ENCODE measurements around the gene ADGRB3.

Gene ADGRB3

DNA sequence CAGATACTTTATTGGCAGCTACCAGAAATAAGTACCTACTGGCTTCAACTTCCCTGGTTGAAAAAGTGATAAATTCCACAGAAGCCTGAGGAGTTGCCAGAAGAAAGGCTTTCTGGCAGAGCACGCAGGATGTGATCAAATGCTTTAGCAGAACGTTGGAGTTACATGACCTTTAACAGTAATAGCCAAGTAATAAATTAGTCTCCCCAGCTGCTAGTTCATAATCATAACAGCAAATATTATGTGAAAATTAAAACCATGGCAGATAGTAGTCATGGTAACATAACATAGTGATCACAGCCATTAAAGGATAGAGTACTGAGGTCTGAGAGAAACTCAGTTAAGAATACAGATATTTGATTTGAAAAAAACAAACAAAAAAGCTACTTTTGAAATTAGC is 567.7 kb downstream of the ADGRB3 start:
- H3K27ac ChIP-seq, result no peak overlapping the region
- H3K79me2 ChIP-seq, result no peaks in the 10 kb centered on the region
- H2AFZ ChIP-seq, result no peak overlapping the region
- H3K4me2 ChIP-seq (ENCODE audit: low read length), result no peak overlapping the region
- no peaks in the 10 kb centered on the region for H3K9me3 ChIP-seq (ENCODE audit: control insufficient read depth, low read length)
- TF ChIP-seq, protein P1, sequence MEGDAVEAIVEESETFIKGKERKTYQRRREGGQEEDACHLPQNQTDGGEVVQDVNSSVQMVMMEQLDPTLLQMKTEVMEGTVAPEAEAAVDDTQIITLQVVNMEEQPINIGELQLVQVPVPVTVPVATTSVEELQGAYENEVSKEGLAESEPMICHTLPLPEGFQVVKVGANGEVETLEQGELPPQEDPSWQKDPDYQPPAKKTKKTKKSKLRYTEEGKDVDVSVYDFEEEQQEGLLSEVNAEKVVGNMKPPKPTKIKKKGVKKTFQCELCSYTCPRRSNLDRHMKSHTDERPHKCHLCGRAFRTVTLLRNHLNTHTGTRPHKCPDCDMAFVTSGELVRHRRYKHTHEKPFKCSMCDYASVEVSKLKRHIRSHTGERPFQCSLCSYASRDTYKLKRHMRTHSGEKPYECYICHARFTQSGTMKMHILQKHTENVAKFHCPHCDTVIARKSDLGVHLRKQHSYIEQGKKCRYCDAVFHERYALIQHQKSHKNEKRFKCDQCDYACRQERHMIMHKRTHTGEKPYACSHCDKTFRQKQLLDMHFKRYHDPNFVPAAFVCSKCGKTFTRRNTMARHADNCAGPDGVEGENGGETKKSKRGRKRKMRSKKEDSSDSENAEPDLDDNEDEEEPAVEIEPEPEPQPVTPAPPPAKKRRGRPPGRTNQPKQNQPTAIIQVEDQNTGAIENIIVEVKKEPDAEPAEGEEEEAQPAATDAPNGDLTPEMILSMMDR (IDR thresholded peaks at IDR 0.05), result no peak
- H3K4me3 ChIP-seq (ENCODE audit: low read depth, low read length), result no peak overlapping the region
- H3K4me1 ChIP-seq, result no peaks in the 10 kb centered on the region
- no peak overlapping the region for H3K9ac ChIP-seq
- H3K27me3 ChIP-seq (ENCODE audit: control insufficient read depth, insufficient read depth, low read length), result no peaks in the 10 kb centered on the region
- no peaks in the 10 kb centered on the region for H3K36me3 ChIP-seq (ENCODE audit: control insufficient read depth, insufficient read depth, low read length)

DNA sequence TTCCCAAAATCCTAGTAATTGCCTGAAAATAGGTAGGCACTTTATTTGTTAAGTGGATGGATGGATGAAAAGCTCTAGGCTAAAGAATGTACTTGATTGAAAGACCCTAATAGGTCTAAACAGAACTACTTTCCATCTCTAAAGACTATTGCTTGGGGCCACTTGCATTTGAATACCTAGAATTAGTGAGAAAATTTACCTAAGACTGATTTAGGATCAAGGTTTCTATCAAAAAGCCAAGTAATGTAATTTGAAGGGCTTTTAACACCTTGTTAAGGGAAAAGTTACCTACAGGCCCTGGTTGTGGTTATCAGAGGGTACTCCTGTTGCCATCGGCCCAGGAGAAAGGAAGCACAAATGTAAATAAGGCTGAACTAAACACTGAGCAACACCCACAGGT is 581.0 kb downstream of the ADGRB3 start:
- H3K4me1 ChIP-seq, result no peaks in the 10 kb centered on the region
- no peak overlapping the region for H3K4me2 ChIP-seq (ENCODE audit: low read length)
- H3K36me3 ChIP-seq (ENCODE audit: control insufficient read depth, insufficient read depth, low read length), result no peaks in the 10 kb centered on the region
- no peak overlapping the region for H3K27ac ChIP-seq
- no peaks in the 10 kb centered on the region for H3K9me3 ChIP-seq (ENCODE audit: control insufficient read depth, low read length)
- no peaks in the 10 kb centered on the region for H3K27me3 ChIP-seq (ENCODE audit: control insufficient read depth, insufficient read depth, low read length)
- TF ChIP-seq, protein P1 (IDR thresholded peaks at IDR 0.05), result no peak
- H3K79me2 ChIP-seq, result no peaks in the 10 kb centered on the region
- H3K4me3 ChIP-seq (ENCODE audit: low read depth, low read length), result no peak overlapping the region
- no peak overlapping the region for H3K9ac ChIP-seq
- H2AFZ ChIP-seq, result no peak overlapping the region

DNA sequence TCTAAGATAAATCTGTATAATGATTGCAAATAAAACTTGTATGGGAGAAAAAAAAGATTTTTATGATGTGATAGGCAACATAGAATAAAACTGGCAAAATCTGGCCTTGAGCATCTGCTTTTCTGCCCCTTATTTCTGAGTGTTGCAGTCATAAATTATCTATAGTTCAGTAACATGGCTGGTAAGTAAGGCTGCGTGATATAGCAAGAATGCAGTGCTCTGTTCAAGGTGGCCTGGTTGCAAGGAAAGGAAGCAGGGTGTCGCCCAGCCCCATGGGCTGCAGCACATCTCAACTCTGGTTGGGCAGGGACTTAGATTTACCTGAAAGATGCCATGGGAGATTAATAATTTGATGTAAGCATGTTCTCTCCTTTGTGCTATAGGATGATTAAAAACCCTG is 582.3 kb downstream of the ADGRB3 start:
- Histone ChIP-seq H3K9ac (no peak overlapping the region), H2AFZ (no peak overlapping the region), H3K9me3 (ENCODE audit: control insufficient read depth, low read length) (no peaks in the 10 kb centered on the region), H3K27ac (no peak overlapping the region), H3K4me1 (no peaks in the 10 kb centered on the region), H3K4me3 (ENCODE audit: low read depth, low read length) (no peak overlapping the region), H3K27me3 (ENCODE audit: control insufficient read depth, insufficient read depth, low read length) (no peaks in the 10 kb centered on the region), H3K36me3 (ENCODE audit: control insufficient read depth, insufficient read depth, low read length) (no peaks in the 10 kb centered on the region), H3K79me2 (no peaks in the 10 kb centered on the region), H3K4me2 (ENCODE audit: low read length) (no peak overlapping the region)
- TF ChIP-seq, protein P1 (IDR thresholded peaks at IDR 0.05), result no peak

DNA sequence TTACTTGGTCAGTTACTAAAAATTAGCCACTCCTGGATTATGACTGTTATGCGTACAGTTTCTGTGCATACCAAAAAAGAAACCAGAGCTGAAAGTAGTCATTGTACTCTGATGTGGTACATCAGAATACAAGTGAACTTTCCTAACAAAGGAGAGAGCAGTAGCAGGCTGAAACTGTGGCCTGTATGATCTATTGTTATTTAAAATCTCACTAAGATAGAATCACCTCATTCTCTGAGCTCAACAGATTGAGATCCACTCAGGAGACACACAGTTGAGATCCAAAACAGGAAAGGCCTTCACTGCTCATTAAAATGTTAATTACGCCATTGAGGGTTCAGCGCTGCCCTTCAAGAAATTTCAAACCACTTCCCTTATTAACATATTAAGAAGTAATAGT is 585.3 kb downstream of the ADGRB3 start:
- no peaks in the 10 kb centered on the region for H3K79me2 ChIP-seq
- H3K9me3 ChIP-seq (ENCODE audit: control insufficient read depth, low read length), result no peaks in the 10 kb centered on the region
- H3K27ac ChIP-seq, result no peak overlapping the region
- no peaks in the 10 kb centered on the region for H3K27me3 ChIP-seq (ENCODE audit: control insufficient read depth, insufficient read depth, low read length)
- no peak overlapping the region for H2AFZ ChIP-seq
- no peaks in the 10 kb centered on the region for H3K36me3 ChIP-seq (ENCODE audit: control insufficient read depth, insufficient read depth, low read length)
- H3K4me2 ChIP-seq (ENCODE audit: low read length), result no peak overlapping the region
- TF ChIP-seq, protein P1 (IDR thresholded peaks at IDR 0.05), result no peak
- no peak overlapping the region for H3K9ac ChIP-seq
- H3K4me1 ChIP-seq, result no peaks in the 10 kb centered on the region
- H3K4me3 ChIP-seq (ENCODE audit: low read depth, low read length), result no peak overlapping the region

DNA sequence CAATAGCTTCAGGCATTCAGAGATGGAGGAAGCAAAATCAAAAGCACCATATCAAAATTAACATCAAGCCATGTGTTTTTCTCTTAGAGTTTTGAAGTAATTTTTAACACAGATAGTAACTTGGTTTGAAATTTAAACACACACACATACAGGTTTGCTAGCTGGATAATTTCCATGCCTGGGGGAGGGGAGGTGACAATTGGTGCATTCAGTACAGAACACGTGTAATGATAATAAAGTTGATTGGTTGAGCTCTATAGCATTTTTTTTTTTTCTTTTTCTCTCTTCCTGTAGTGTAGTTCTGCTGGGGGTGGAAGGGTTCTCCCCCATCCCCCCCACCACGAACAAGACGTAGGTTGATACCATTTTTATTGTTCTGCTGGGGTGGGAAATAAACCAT is 596.9 kb downstream of the ADGRB3 start:
- Histone ChIP-seq H3K27me3 (ENCODE audit: control insufficient read depth, insufficient read depth, low read length) (no peaks in the 10 kb centered on the region), H3K4me2 (ENCODE audit: low read length) (no peak overlapping the region), H3K27ac (no peak overlapping the region), H3K79me2 (no peaks in the 10 kb centered on the region), H3K36me3 (ENCODE audit: control insufficient read depth, insufficient read depth, low read length) (no peaks in the 10 kb centered on the region), H3K9me3 (ENCODE audit: control insufficient read depth, low read length) (no peaks in the 10 kb centered on the region), H2AFZ (no peak overlapping the region), H3K4me3 (ENCODE audit: low read depth, low read length) (no peak overlapping the region), H3K4me1 (no peaks in the 10 kb centered on the region), H3K9ac (no peak overlapping the region)
- TF ChIP-seq, protein P1 (IDR thresholded peaks at IDR 0.05), result no peak
